Spleen (tissue), 7 donors: Measurements from ENCODE around the gene DRG1.

ENCODE experiments used
- POLR2AphosphoS5 ChIP-seq, 3 donors: sonication (generic); formaldehyde crosslinking; IDR thresholded peaks; one replicate each; pipeline ENCODE4 v1.5.1; 2017; ENCODE audit warnings: antibody characterized with exemption in 3 of 3
- TF ChIP-seq, protein P1 (sequence below), 11 experiments: fragments of 200-600 bp in 7 of 11; fragments of 450-650 bp in 4 of 11; sonication (generic) in 4 of 11; IDR thresholded peaks in 8 of 11; conservative IDR thresholded peaks in 3 of 11; 1 replicate in 7 of 11; 2 replicates in 4 of 11; pipeline versions ENCODE4 v1.4.0 to v1.8.0; 2016 to 2021; ENCODE audit warnings: antibody characterized with exemption in 11 of 11, inconsistent platforms in 4 of 11, mild to moderate bottlenecking in 1 of 11
- donor health status: DM: no; HTN: no; CAD: no; lungs with moderate emphysema.
- donor health status: DM: no; HTN: no; CAD: no.
- donor health status: DM: no; HTN: no; CAD: no.

DNA sequence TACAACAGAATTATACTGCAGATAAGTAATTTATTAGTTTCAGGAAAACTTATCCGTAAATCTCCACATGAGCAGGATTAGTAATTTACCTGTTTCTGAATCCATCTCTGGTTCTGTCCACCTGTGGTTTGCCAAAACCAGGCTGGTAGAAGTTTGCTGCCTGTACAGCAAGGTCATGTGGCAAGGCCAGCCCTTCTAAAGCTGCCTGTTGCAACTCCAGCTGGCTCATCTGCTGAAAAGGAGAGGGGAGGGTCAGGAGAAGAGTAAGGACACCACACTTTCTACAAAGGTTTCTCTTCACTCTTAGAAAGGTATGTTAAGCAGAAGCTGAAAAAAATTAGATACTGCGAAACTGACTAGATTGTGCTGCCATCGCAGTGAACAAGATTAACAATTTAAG, 47.9 kb downstream of the DRG1 start:
- TF ChIP-seq, protein P1, sequence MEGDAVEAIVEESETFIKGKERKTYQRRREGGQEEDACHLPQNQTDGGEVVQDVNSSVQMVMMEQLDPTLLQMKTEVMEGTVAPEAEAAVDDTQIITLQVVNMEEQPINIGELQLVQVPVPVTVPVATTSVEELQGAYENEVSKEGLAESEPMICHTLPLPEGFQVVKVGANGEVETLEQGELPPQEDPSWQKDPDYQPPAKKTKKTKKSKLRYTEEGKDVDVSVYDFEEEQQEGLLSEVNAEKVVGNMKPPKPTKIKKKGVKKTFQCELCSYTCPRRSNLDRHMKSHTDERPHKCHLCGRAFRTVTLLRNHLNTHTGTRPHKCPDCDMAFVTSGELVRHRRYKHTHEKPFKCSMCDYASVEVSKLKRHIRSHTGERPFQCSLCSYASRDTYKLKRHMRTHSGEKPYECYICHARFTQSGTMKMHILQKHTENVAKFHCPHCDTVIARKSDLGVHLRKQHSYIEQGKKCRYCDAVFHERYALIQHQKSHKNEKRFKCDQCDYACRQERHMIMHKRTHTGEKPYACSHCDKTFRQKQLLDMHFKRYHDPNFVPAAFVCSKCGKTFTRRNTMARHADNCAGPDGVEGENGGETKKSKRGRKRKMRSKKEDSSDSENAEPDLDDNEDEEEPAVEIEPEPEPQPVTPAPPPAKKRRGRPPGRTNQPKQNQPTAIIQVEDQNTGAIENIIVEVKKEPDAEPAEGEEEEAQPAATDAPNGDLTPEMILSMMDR (IDR thresholded peaks at IDR 0.05 in 8 of 11, conservative IDR thresholded peaks at IDR 0.05 in 3 of 11): no peak
- no peak for TF ChIP-seq POLR2AphosphoS5 (IDR thresholded peaks at IDR 0.05)
